Suprapubic skin (tissue), 4 donors: Measurements from ENCODE around the gene SCAPER.

ENCODE experiments used
- EP300 ChIP-seq: sonication (generic); formaldehyde crosslinking; IDR thresholded peaks from one replicate; pipeline ENCODE4 v1.6.1; 2017; ENCODE audit warnings: antibody characterized with exemption
- POLR2AphosphoS5 ChIP-seq, 3 donors: sonication (generic); formaldehyde crosslinking; IDR thresholded peaks; one replicate each; pipeline ENCODE4 v1.6.1; 2017; ENCODE audit warnings: antibody characterized with exemption in 3 of 3
- TF ChIP-seq, protein P1 (sequence below), 2 donors: fragments of 200-600 bp in 1 of 2; fragments of 450-650 bp in 1 of 2; sonication (generic) in 1 of 2; IDR thresholded peaks; one replicate each; pipeline ENCODE4 v1.5.1; 2016 to 2019; ENCODE audit warnings: antibody characterized with exemption in 2 of 2, mild to moderate bottlenecking in 1 of 2, moderate library complexity in 1 of 2

DNA sequence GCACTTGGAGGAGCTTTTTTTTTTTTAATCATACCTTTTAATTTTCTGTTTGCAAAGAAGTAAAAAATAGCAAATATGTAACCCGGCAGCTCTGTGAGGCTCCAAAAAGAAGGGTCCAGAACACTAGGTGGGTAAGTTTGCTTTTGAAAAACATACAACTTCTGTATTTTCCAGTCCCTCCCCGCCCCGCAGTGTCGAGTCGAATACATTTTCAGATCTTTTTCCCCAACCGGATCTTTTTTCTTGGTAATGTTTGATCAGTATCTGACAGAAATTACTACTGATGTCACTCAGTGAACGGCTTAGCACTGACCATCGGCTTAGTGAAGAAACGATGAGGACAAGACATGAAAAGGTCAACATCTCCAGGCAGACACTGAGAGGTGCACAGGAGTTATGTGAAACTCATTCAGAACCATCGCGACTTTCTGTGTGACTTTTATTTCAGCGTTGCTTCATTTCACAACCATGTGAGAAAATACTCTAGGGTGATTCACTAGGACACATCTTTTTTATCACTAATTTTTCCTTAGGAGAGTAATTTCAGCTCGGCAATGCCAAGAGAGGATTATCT, 557.6 kb downstream of the SCAPER start:
- TF ChIP-seq POLR2AphosphoS5 (IDR thresholded peaks at IDR 0.05) (no peak), EP300 (no peak)
- TF ChIP-seq, protein P1, sequence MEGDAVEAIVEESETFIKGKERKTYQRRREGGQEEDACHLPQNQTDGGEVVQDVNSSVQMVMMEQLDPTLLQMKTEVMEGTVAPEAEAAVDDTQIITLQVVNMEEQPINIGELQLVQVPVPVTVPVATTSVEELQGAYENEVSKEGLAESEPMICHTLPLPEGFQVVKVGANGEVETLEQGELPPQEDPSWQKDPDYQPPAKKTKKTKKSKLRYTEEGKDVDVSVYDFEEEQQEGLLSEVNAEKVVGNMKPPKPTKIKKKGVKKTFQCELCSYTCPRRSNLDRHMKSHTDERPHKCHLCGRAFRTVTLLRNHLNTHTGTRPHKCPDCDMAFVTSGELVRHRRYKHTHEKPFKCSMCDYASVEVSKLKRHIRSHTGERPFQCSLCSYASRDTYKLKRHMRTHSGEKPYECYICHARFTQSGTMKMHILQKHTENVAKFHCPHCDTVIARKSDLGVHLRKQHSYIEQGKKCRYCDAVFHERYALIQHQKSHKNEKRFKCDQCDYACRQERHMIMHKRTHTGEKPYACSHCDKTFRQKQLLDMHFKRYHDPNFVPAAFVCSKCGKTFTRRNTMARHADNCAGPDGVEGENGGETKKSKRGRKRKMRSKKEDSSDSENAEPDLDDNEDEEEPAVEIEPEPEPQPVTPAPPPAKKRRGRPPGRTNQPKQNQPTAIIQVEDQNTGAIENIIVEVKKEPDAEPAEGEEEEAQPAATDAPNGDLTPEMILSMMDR (IDR thresholded peaks at IDR 0.05), result no peak
